AG04450 (cell line): ENCODE results near the gene SHD. TPM values are rescaled to one million over a fixed set of nuclear protein-coding genes. Genes with fewer than 3 reads are reported as not detected.

Experiments used
- CTCF ChIA-PET: fragments of 300-600, 350-600 bp; formaldehyde crosslinking; extraction: SDS; loops from one replicate; lab custom pipeline; 2022; ENCODE audit warnings: antibody characterized with exemption, inconsistent platforms; lab: Charles Lee
- POLR2A ChIA-PET: fragments of 350-600 bp; formaldehyde crosslinking; extraction: SDS; loops from one replicate; lab custom pipeline; 2021; ENCODE audit warnings: antibody characterized with exemption, inconsistent platforms; lab: Yijun Ruan, JAX
- DNase-seq: peaks from one replicate; pipeline ENCODE4 v3.0.0-alpha.2; 2011; ENCODE audit warnings: low read depth, low spot score
- H3K27ac ChIP-seq: one replicate; pipeline ENCODE4 v1.5.1; 2012; ENCODE audit warnings: low read depth, low read length, control low read depth
- H3K27me3 ChIP-seq: one replicate; pipeline ENCODE4 v1.6.0; 2012; ENCODE audit warnings: low read length; ENCODE audit not compliant: control insufficient read depth, insufficient read depth
- H3K4me3 ChIP-seq: 2 replicates; pipeline ENCODE4 v1.5.1; 2011; ENCODE audit warnings: mild to moderate bottlenecking, low read depth, low read length, control low read depth
- H3K9me3 ChIP-seq: 2 replicates; pipeline ENCODE4 v1.5.1; 2012; ENCODE audit warnings: low read length; ENCODE audit not compliant: control insufficient read depth, insufficient read depth
- polyA plus RNA-seq: library from polyadenylated mRNA; depleted of rRNA; stranded (reverse); fragments of >200 nt; gene quantifications from 2 replicates; pipeline ENCODE4 v1.2.3, GENCODE V29; 2011
- TF ChIP-seq, protein P1 (sequence below): IDR thresholded peaks from 2 replicates; pipeline ENCODE4 v1.5.1; 2011; ENCODE audit warnings: low read depth, low read length, control low read depth, inconsistent platforms

SHD gene
- polyA plus RNA-seq, 1 experiment, result not detected

DNA sequence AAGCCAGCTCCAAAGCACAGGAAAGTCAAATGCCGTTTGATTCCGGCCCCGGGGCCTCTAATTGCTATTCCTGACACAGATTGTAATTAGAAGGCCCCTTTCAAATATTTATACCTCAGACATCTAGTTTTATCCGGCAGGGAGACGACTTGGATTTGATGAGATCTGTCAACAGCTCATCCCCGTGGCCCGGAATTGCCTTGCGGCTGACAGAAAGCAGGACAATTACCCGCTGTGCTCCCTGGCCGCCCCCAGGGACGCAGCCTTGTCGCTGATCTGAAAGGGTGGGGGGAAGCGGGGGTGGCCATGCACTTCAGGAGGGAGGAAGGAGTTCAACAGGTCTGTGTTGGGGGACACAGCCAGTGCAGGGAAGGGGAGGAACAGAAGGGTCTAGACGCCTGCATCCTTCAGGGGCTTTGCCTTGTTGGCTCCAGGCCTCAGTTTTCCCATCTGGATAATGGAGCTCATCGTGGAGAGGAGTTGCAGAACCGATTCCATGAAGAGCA, 1.8 kb upstream of the SHD start:
- no peak for DNase-seq
- no peak overlapping the region for H3K4me3 ChIP-seq
- H3K27ac ChIP-seq, result no peak overlapping the region
- TF ChIP-seq, protein P1, sequence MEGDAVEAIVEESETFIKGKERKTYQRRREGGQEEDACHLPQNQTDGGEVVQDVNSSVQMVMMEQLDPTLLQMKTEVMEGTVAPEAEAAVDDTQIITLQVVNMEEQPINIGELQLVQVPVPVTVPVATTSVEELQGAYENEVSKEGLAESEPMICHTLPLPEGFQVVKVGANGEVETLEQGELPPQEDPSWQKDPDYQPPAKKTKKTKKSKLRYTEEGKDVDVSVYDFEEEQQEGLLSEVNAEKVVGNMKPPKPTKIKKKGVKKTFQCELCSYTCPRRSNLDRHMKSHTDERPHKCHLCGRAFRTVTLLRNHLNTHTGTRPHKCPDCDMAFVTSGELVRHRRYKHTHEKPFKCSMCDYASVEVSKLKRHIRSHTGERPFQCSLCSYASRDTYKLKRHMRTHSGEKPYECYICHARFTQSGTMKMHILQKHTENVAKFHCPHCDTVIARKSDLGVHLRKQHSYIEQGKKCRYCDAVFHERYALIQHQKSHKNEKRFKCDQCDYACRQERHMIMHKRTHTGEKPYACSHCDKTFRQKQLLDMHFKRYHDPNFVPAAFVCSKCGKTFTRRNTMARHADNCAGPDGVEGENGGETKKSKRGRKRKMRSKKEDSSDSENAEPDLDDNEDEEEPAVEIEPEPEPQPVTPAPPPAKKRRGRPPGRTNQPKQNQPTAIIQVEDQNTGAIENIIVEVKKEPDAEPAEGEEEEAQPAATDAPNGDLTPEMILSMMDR, result no peak
- peaks cover 24% of the 10 kb centered on the region for H3K27me3 ChIP-seq
- ChIA-PET POLR2A (interaction anchor here (0.7 kb wide), 1 partner anchor 97 kb away, joined by 15 read pairs; no protein-coding TSS in a partner anchor), CTCF (interaction anchor here (3.2 kb wide), 1 partner anchor 10 kb away, joined by 14 read pairs; no protein-coding TSS in a partner anchor)
- H3K9me3 ChIP-seq, result peaks cover 6% of the 10 kb centered on the region; the same call in 1 of the 2 replicates

DNA sequence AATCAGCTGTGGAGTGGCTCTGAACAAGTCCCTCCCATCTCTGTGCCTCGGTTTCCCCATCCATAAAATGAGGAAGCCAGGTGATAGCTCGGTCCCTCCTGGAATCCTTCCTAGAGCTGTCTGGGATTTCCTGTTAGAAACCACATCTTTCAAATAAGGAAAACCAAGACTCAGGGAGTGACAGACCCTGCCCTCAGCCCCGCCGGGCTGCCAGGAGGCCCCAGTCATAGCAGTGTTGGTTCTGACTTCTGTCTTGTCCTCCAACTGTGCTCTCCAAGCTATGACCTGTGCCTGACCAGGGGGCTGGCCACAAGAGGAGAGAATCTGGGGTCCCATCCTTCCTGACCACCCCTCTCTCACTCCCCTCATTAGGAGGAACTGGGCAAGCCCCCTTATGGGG, 1.1 kb upstream of the SHD start:
- Histone ChIP-seq H3K4me3 (no peak overlapping the region), H3K9me3 (peaks cover 3% of the 10 kb centered on the region; the same call in 1 of the 2 replicates), H3K27me3 (peaks cover 27% of the 10 kb centered on the region), H3K27ac (no peak overlapping the region)
- TF ChIP-seq, protein P1, result no peak
- DNase-seq, result no peak
- ChIA-PET CTCF (interaction anchor here (3.2 kb wide), 1 partner anchor 11 kb away, joined by 14 read pairs; no protein-coding TSS in a partner anchor), POLR2A (no interaction called here)

DNA sequence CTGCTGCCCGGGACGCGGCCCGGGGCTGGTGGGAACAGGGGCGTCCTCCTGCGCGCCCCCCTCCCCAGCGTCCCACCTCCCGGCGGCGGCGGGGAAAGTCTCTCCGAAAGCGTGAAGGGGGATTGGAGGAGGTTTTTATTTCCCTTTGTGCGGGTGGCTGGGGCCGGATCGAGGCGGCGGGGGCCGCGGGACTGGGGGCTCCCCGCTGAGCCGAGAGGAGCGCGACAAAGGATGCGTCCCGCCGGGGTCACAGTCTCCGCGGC, 132 bp downstream of the SHD start:
- no peak overlapping the region for H3K27ac ChIP-seq

DNA sequence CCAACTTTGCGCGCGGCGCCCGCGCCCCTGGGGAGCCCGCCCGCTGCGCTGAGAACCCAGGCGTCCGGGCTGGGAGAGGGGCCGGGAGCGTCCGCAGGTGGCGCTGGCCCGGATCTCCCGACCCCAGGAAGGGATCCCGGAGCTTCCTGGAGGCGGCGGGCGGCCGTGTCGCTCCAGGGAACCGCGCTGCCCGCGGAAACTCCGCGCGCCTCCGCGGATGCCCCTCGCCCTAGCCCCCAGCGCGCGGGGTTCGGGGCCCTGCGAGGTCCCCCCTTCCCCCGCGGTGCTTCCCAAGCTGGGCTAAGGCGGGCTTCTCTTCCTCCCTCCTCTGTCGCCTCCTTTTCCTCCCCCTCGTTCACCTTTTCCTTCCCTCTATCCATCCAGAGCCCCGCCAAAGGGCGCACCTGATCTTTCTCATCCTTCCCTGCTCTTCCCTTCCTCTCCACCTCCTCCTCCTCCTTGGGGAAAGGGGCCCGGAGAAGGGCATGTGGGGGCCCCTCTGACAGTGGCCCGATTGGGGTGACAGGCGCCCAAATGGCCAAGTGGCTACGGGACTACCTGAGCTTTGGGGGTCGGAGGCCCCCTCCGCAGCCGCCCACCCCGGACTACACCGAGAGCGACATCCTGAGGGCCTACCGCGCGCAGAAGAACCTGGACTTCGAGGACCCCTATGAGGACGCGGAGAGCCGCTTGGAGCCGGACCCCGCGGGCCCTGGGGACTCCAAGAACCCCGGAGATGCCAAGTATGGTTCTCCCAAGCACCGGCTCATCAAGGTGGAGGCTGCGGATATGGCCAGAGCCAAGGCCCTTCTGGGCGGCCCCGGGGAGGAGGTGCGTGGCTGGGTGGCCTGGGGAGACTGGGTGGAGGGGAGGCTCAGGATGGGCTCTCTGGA, 710 bp downstream of the SHD start:
- Histone ChIP-seq H3K9me3 (peaks cover 3% of the 10 kb centered on the region; the same call in 1 of the 2 replicates), H3K27ac (no peak overlapping the region), H3K27me3 (peaks cover 37% of the 10 kb centered on the region), H3K4me3 (no peak overlapping the region)
- POLR2A ChIA-PET, result no interaction called here
- CTCF ChIA-PET, result no interaction called here
- TF ChIP-seq, protein P1, result no peak
- DNase-seq, result no peak

More for the DNA sequence above, 132 bp downstream of the SHD start:
- Histone ChIP-seq H3K9me3 (peaks cover 3% of the 10 kb centered on the region; the same call in 1 of the 2 replicates), H3K4me3 (no peak overlapping the region), H3K27me3 (peaks cover 32% of the 10 kb centered on the region)
- TF ChIP-seq, protein P1, result no peak
- CTCF ChIA-PET, result no interaction called here
- no peak for DNase-seq
- POLR2A ChIA-PET, result no interaction called here
